Measurements from ENCODE around the gene AKR1D1. TPM values are rescaled to one million over a fixed set of nuclear protein-coding genes. Genes with fewer than 3 reads are reported as not detected.

AKR1D1 gene
- total RNA-seq, 1 donor from 2014 or later: not detected

DNA sequence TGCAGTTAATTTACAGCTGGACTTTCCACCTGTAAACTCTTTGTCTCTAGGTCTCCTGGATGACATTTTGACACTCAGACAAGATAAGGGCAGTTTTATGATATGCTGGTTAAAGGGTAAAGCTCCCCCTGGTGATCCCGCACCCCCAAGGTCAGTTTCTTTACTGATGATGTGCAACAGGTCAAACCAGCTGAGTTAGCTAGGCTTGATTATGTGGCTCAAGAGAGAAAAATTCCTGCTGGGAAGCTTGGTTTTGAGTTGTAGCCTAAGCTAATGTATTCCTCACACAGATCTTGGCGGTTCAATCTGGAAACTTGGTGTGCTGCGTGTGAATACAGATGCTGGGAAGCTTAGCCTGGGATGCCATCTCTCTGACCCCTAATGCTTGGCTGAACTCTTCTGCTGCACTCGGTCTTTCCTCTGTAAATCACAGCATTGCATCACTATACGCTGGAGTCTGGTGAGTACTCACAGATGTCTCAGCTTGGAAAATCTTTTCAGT, 11.4 kb upstream of the AKR1D1 start:
- H3K9me3 ChIP-seq (replicated peaks): no peaks in the 10 kb centered on the region
- no peak for DNase-seq
- H3K4me3 ChIP-seq: no peak overlapping the region
- no peak overlapping the region for H3K27ac ChIP-seq (replicated peaks)
- H3K27me3 ChIP-seq (ENCODE audit: low read depth): peaks cover 11% of the 10 kb centered on the region
- no peaks in the 10 kb centered on the region for H3K4me1 ChIP-seq
- no peaks in the 10 kb centered on the region for H3K36me3 ChIP-seq
- TF ChIP-seq, protein P1, sequence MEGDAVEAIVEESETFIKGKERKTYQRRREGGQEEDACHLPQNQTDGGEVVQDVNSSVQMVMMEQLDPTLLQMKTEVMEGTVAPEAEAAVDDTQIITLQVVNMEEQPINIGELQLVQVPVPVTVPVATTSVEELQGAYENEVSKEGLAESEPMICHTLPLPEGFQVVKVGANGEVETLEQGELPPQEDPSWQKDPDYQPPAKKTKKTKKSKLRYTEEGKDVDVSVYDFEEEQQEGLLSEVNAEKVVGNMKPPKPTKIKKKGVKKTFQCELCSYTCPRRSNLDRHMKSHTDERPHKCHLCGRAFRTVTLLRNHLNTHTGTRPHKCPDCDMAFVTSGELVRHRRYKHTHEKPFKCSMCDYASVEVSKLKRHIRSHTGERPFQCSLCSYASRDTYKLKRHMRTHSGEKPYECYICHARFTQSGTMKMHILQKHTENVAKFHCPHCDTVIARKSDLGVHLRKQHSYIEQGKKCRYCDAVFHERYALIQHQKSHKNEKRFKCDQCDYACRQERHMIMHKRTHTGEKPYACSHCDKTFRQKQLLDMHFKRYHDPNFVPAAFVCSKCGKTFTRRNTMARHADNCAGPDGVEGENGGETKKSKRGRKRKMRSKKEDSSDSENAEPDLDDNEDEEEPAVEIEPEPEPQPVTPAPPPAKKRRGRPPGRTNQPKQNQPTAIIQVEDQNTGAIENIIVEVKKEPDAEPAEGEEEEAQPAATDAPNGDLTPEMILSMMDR (IDR thresholded peaks at IDR 0.05; ENCODE audit: borderline replicate concordance): no peak
- intact Hi-C loops (cut with micrococcal nuclease): no loop called here

DNA sequence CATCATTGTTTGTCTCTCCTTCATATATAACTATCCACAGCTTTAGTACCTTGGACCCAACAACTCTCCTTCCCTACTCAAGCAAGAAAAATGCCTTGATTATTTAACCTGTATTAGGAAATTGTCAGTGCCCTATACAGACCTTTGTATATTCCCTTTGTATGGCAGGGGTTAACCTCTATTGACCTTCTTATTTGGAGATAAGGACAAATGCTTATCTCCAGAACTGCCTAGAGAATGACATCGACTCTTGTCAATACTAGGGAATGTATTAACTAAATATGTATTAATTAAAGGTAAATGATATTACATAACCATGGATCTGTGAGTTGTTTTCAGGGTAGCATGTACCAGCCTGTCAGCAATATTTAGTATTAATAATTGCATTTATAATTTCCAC, 10.4 kb upstream of the AKR1D1 start:
- DNase-seq: no peak
- Histone ChIP-seq H3K4me1 (no peaks in the 10 kb centered on the region), H3K36me3 (no peaks in the 10 kb centered on the region), H3K9me3 (replicated peaks) (no peaks in the 10 kb centered on the region), H3K27me3 (ENCODE audit: low read depth) (peaks cover 11% of the 10 kb centered on the region), H3K27ac (replicated peaks) (no peak overlapping the region), H3K4me3 (no peak overlapping the region)
- TF ChIP-seq, protein P1 (IDR thresholded peaks at IDR 0.05; ENCODE audit: borderline replicate concordance): no peak
- intact Hi-C loops (cut with micrococcal nuclease): no loop called here

DNA sequence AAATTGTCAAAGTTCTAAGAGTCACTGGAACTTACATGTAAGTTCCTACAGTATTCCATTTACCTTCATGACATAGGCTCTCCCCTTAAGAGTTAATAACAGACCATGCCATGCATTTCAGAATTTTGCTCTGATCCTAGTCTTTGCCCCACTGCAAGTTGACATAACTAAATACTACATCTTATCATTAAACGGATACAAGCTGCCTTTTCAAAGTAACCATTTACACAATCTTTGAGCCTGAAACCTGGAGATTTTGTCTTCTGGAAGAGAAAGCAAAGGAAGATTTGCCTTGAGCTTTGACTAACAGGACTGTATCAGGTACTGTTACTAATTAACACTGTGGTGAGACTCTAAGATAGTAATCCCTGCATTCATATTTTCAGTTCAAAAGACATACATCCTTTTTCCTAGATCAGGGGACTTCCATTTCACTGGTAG, 9.3 kb upstream of the AKR1D1 start:
- DNase-seq: no peak
- Histone ChIP-seq H3K9me3 (replicated peaks) (no peaks in the 10 kb centered on the region), H3K27me3 (ENCODE audit: low read depth) (peaks cover 11% of the 10 kb centered on the region), H3K27ac (replicated peaks) (no peak overlapping the region), H3K36me3 (no peaks in the 10 kb centered on the region), H3K4me1 (no peaks in the 10 kb centered on the region), H3K4me3 (no peak overlapping the region)
- TF ChIP-seq, protein P1 (IDR thresholded peaks at IDR 0.05; ENCODE audit: borderline replicate concordance): no peak
- intact Hi-C loops (cut with micrococcal nuclease): no loop called here

DNA sequence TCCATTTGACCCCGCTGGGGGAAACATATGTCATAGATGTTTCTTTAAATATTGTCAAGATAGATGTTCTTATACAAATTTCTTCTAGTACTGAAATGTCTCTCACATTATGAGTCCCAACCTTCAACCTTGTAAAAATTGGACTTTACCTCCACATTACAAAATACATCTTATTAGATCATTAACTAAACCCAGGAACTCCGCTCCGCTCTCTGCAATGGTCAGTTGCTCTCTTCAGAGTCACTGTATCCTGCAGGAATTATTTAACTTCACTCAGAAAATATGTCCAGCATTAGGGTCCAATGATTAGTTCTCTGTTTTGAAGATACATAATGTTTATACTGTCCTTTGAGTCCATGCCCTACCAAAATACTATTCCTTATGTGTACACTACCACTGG, 8.5 kb upstream of the AKR1D1 start:
- intact Hi-C loops (cut with micrococcal nuclease): no loop called here
- Histone ChIP-seq H3K36me3 (no peaks in the 10 kb centered on the region), H3K9me3 (replicated peaks) (no peaks in the 10 kb centered on the region), H3K27me3 (ENCODE audit: low read depth) (peaks cover 11% of the 10 kb centered on the region), H3K27ac (replicated peaks) (no peak overlapping the region), H3K4me3 (no peak overlapping the region), H3K4me1 (no peaks in the 10 kb centered on the region)
- TF ChIP-seq, protein P1 (IDR thresholded peaks at IDR 0.05; ENCODE audit: borderline replicate concordance): no peak
- no peak for DNase-seq

DNA sequence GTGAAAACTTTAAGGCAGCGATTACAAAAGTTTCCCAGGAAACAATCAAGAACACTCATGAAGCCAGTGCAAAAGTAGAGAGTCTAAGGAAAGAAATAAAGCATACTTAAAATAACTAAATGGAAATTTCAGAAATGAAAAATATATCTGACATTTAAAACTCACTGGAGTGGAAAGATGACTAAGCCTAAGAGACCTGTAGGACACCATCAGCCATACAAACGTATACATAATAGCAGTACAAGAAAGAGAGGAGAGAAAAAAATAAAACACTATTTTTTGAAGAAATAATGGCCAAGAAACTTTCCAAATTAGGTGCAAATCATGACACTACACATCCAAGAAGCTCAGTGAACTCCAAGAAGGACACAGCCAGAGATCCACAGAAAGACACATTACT, 5.4 kb upstream of the AKR1D1 start:
- no peak for DNase-seq
- intact Hi-C loops (cut with micrococcal nuclease): no loop called here
- Histone ChIP-seq H3K36me3 (no peaks in the 10 kb centered on the region), H3K27ac (replicated peaks) (no peak overlapping the region), H3K4me1 (no peaks in the 10 kb centered on the region), H3K9me3 (replicated peaks) (peaks cover 3% of the 10 kb centered on the region), H3K4me3 (no peak overlapping the region), H3K27me3 (ENCODE audit: low read depth) (no peaks in the 10 kb centered on the region)
- TF ChIP-seq, protein P1 (IDR thresholded peaks at IDR 0.05; ENCODE audit: borderline replicate concordance): no peak

All from left ventricle myocardium inferior (tissue), 1 donor.